HepG2 (cell line): ENCODE measurements around the gene FBXW5. TPM values are rescaled to one million over a fixed set of nuclear protein-coding genes. Genes with fewer than 3 reads are reported as not detected.

Experiments
- ARHGAP35 ChIP-seq: sonication (generic); formaldehyde crosslinking; IDR thresholded peaks from 2 replicates; pipeline ENCODE4 v1.9.0; 2022; ENCODE audit warnings: mild to moderate bottlenecking, inconsistent platforms, moderate library complexity, missing genetic modification reagents, borderline replicate concordance
- CBX1 ChIP-seq: IDR thresholded peaks from one replicate; pipeline ENCODE4 v1.6.1; 2016; ENCODE audit warnings: antibody characterized with exemption, low read depth
- CSRNP1 ChIP-seq: sonication (generic); formaldehyde crosslinking; IDR thresholded peaks from 2 replicates; pipeline ENCODE4 v1.8.1; 2023; ENCODE audit warnings: mild to moderate bottlenecking, missing genetic modification reagents
- HBP1 ChIP-seq: IDR thresholded peaks from 2 replicates; pipeline ENCODE4 v1.6.1; 2016; ENCODE audit warnings: low read depth, control low read depth
- NFIB ChIP-seq: sonication (generic); formaldehyde crosslinking; IDR thresholded peaks from 2 replicates; pipeline ENCODE4 v1.9.0; 2021; ENCODE audit warnings: missing genetic modification reagents, mild to moderate bottlenecking, borderline replicate concordance
- PBX2 ChIP-seq: IDR thresholded peaks from 2 replicates; pipeline ENCODE4 v1.6.1; 2016; ENCODE audit warnings: control low read depth
- POLR2G ChIP-seq: fragments of 200-400 bp; formaldehyde crosslinking; IDR thresholded peaks from 2 replicates; pipeline ENCODE4 v1.6.1; 2018; ENCODE audit warnings: mild to moderate bottlenecking, low read depth, low read length, moderate library complexity
- PRDM15 ChIP-seq: sonication (generic); formaldehyde crosslinking; IDR thresholded peaks from 2 replicates; pipeline ENCODE4 v1.4.0; 2020; ENCODE audit warnings: missing genetic modification reagents
- SIX1 ChIP-seq: sonication (generic); formaldehyde crosslinking; IDR thresholded peaks from 2 replicates; pipeline ENCODE4 v1.4.0; 2020; ENCODE audit warnings: missing genetic modification reagents, borderline replicate concordance
- SOX6 ChIP-seq, 2 experiments: fragments of 450-650 bp in 1 of 2; sonication (generic) in 1 of 2; formaldehyde crosslinking in 1 of 2; IDR thresholded peaks; 2 replicates each; pipeline versions ENCODE4 v1.4.0 to v1.6.1; 2017 to 2020; ENCODE audit warnings: antibody characterized with exemption in 1 of 2, mild to moderate bottlenecking in 1 of 2, missing genetic modification reagents in 1 of 2
- TAF1 ChIP-seq: sonication (generic); formaldehyde crosslinking; IDR thresholded peaks from 2 replicates; pipeline ENCODE4 v1.4.0; 2020; ENCODE audit warnings: missing genetic modification reagents
- ZFAT ChIP-seq: sonication (generic); formaldehyde crosslinking; conservative IDR thresholded peaks from 2 replicates; pipeline ENCODE4 v1.8.1; 2023; ENCODE audit warnings: missing genetic modification reagents, inconsistent platforms
- ZKSCAN8 ChIP-seq: IDR thresholded peaks from 2 replicates; pipeline ENCODE4 v1.6.1; 2016; ENCODE audit warnings: borderline replicate concordance, missing genetic modification reagents, missing compliant biosample characterization
- ZNF333 ChIP-seq: sonication (generic); formaldehyde crosslinking; IDR thresholded peaks from 2 replicates; pipeline ENCODE4 v1.4.0; 2020; ENCODE audit warnings: mild to moderate bottlenecking, missing genetic modification reagents, borderline replicate concordance
- ZNF710 ChIP-seq: sonication (generic); formaldehyde crosslinking; IDR thresholded peaks from 2 replicates; pipeline ENCODE4 v1.5.0; 2020; ENCODE audit warnings: mild to moderate bottlenecking, missing genetic modification reagents, borderline replicate concordance
- ZNF737 ChIP-seq: sonication (generic); formaldehyde crosslinking; IDR thresholded peaks from 2 replicates; pipeline ENCODE4 v1.5.0; 2020; ENCODE audit warnings: missing genetic modification reagents, mild to moderate bottlenecking, borderline replicate concordance
- polyA plus RNA-seq, 8 experiments: library from polyadenylated mRNA; depleted of rRNA in 3 of 8; stranded (reverse) in 7 of 8; unstranded in 1 of 8; fragments of >200 nt; fragmentation: Illumina TruSeq in 4 of 8; extraction: Trizol in 4 of 8; gene quantifications; 2 replicates each; pipeline versions ENCODE4 v1.2.1 to v1.2.3, GENCODE V29; 2011 to 2016; ENCODE audit warnings: low read depth in 4 of 8, missing spikeins in 1 of 8, mixed read lengths in 1 of 8; ENCODE audit not compliant: insufficient read depth in 1 of 8
- total RNA-seq, 5 experiments: library from RNA; depleted of rRNA; stranded (reverse); fragments of >200 nt; fragmentation: Illumina TruSeq; extraction: Trizol; gene quantifications; 2 replicates each; pipeline ENCODE4 v1.2.3, GENCODE V29; 2016; ENCODE audit warnings: low read depth in 1 of 5

The FBXW5 gene
- total and polyA plus RNA-seq, 2 of the 13 experiments (the other 11 are each of a cell fraction or from before 2014, with no cell fraction given) = 52.0 to 60.4 TPM

- TF ChIP-seq ZKSCAN8 (CRISPR knock-in tag) (no peak), ARHGAP35 (CRISPR knock-in tag) (no peak; the same call in 1 of the 2 replicates), PBX2 (CRISPR knock-in tag) (no peak), NFIB (no peak), ZFAT (CRISPR knock-in tag) (no peak), HBP1 (CRISPR knock-in tag) (0 out of 2 replicates have a peak, but pooled peaks have one; percentile 29), PRDM15 (no peak), POLR2G (peak; percentile 85), SIX1 (CRISPR knock-in tag) (no peak), SOX6 (IDR thresholded peaks at IDR 0.05) (no peak), SOX6 (CRISPR knock-in tag; IDR thresholded peaks at IDR 0.05) (peak; percentile 68), CBX1 (peak; percentile 60), ZNF737 (CRISPR knock-in tag) (no peak), TAF1 (peak; percentile 87), CSRNP1 (no peak), ZNF710 (CRISPR knock-in tag) (peak; percentile 63; the same call in 1 of the 2 replicates), ZNF333 (no peak)
Measured at GRCh38 chr9:136949817-136950655, 5.5 kb upstream of the FBXW5 start (continued).
